GM21619 (cell line): ENCODE measurements around the gene CD8A.
"Not testable (repeated sequence)": the region's sequence is repeated elsewhere in the genome, so short reads cannot be mapped to it uniquely, and the experiment has no call there.

Source experiments
- ATAC-seq: cut with Tn5 transposase; IDR thresholded peaks from one replicate; pipeline ENCODE4 v1.9.1; 2021; ENCODE audit not compliant: unreplicated experiment

The CD8A gene

GRCh38 chr2:86779971-86780370 is 10.7 kb downstream of the CD8A start:
- ATAC-seq = no peak

DNA sequence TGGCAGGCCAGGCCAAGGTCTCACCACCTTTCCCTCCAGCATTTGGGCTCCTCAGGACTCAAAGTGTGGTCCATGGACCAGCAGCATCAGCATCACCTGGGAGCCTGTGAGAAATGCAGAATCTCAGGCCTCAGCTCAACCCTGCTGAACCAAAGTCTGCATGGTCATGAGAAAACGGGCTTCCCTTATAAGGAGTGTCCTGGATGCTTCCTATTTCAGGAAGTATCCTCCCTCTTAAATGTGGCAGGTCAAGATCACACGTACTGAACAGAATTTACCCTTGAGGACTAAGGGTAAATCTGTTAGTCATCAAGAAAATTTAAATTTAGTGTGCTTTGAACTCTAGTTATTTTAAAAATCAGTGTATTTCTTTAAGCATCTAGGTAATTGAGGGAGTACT is 11.8 kb downstream of the CD8A start:
- ATAC-seq = no peak

- ATAC-seq = no peak
Measured at GRCh38 chr2:86776532-86776931, 14.2 kb downstream of the CD8A start.

DNA sequence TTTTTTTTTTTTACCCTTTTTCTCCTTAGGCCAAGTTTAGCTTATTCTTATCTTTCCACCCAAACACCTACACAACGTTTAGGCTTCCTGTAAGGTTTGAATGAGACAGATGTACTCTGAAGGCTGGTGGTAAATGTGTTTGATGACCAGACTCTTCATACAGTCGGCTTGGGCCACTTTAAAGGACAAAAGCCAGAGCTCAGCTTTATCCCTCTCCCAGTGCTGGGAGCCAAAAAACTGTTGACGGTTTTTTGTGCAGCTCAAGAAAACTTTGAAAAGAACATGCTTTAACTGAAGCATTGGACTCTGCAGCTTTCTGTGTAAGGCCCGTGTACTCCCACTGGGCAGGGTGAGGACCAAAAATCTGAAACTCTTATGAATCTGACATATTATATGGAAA is 15.4 kb downstream of the CD8A start:
- ATAC-seq = no peak

GRCh38 chr2:86774862-86775261 is 15.9 kb downstream of the CD8A start:
- ATAC-seq = no peak

DNA sequence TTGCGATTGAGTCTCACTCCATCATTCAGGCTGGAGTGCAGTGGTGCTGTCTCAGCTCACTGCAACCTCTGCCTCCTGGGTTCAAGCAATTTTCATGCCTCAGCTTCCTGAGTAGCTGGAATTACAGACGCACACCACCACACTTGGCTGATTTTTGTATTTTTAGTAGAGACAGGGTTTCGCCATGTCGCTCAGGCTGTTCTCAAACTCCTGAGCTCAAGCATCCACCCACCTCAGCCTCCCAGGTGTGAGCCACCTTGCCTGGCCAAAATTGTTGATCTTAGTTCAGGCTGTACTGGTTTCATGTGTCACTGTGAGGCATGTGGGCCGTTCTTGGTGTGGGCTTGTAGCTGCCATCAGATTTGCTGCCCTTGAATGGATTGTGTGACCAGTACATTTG is 18.1 kb downstream of the CD8A start:
- ATAC-seq = no peak

GRCh38 chr2:86770816-86771301 is 19.9 kb downstream of the CD8A start:
- ATAC-seq = no peak

GRCh38 chr2:86769838-86770237 is 20.9 kb downstream of the CD8A start:
- ATAC-seq = no peak

DNA sequence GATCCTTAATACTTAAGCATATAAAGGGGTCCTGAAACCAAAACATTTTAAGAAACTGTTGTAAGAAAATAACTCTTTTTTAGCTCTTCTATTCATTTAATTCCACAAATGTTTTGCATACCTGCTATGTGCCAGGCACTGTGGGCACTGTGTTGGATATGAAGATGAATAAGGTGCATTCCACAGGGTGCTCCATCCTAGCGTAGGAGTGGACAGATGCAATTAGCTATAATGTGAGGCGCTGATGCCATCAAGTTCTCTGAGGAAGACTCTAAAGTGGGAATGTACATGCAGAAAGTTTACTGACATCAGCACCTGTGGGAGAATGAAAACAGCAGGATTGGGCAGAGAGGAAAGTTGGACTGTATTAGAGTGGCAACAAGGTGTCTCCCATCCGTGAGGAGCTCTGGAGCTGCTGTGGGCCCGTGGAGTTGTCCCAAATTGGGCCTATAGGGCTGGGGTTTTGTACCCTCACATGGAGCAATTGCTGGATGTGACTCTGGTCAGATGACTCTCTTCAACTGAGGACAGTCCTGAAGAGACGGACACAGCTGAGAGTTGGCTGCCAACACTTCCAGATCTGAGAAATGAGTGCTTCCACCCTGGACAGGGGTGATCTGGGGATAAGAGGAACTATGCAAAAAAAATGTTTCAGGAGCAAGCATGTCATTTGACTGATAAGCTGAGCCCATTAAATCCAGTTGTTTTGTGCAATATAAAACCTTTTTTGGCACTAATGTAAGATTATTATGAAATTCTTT is 22.3 kb downstream of the CD8A start:
- ATAC-seq = no peak

DNA sequence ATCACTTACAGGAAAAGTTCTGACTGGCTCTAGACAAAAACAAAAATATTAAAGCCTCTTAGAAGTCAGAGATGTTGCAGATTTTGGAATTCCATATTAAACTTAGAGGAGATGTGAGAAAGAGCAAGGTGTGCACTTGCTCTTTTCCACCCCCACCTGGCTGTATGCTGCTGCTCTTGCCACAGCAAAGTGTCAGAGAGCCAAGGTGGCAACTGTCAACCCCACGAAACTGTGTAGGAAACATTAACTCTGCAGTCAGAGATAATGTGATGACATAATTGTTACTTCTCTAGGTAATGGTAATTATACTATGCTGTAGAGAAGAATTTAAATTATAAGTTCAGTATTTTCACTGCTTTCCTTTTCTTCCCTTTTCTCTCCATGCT is 25.4 kb downstream of the CD8A start:
- no peak for ATAC-seq

DNA sequence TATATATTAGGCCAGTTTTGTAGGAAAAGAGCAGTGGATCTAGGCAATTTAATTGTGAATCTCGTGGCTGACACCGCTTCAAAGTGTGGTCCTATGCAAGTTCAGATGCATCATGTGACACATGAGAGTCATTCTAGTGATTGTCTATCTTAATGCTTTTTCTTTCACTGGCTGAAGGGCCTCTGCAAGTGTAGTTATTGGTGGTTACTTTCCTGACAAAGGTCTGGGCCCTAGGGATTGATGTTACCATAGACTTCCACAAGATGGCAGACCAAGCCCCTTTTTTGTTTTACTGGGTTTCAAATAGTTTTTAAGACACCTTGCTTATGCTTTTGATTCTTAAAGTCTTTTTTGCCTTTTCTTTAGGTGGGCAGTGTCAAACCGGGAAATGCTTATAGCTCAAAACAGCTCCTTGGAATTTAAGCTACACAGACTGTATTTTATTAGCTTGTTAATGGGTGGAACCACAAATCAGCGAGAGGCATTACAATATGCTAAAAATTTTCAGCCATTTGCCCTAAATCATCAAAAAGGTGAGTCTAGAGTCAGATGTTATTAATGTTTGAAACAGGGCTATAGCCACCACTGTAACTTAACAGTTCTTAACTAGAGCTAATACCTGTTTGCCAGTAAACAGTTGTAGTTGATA is 25.9 kb downstream of the CD8A start:
- ATAC-seq = no peak

- no peak for ATAC-seq
Measured at GRCh38 chr2:86760371-86760770, 30.3 kb downstream of the CD8A start.

GRCh38 chr2:86758405-86758804 is 32.3 kb downstream of the CD8A start:
- ATAC-seq = no peak

DNA sequence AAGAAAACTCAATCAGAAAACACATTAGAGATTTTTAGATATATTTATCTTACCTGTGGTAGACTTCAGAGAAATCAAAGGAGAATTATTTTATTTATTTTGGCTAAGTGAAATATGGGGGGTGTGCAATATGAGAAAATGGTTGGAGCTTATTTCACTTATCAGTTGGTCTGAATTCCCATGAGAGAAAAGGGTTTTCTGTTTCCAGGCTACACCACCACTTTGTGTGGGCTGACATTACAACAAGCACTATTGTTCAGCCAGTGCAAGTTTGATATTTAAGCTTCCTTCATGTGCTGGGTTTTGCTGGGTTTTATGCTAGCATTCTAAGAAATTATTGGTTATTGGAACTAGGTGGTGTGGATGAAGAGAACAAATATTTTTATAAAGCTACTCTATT is 37.1 kb downstream of the CD8A start:
- no peak for ATAC-seq

DNA sequence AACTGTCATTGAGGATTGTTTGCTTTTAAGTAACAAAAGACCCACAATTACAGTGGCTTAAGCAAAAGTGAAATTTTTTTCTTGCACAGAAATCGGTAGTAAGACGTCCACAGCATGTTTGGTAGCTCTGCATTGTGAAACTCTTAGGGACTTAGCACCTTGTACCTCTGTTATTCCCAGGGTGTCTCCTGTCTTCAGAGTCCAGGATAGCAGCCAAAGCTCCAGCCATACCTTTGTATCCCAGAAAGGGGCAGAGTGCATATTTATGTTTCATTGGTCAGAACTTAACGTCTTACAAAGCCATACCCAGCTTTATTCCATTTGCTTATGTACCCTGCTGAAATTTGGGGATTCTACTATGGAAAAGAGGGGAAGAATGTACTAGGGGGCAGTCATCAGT is 37.8 kb downstream of the CD8A start:
- no peak for ATAC-seq

- ATAC-seq = no peak
Measured at GRCh38 chr2:86751778-86752177, 38.9 kb downstream of the CD8A start.

- ATAC-seq = no peak
Measured at GRCh38 chr2:86750240-86750839, 40.4 kb downstream of the CD8A start.

DNA sequence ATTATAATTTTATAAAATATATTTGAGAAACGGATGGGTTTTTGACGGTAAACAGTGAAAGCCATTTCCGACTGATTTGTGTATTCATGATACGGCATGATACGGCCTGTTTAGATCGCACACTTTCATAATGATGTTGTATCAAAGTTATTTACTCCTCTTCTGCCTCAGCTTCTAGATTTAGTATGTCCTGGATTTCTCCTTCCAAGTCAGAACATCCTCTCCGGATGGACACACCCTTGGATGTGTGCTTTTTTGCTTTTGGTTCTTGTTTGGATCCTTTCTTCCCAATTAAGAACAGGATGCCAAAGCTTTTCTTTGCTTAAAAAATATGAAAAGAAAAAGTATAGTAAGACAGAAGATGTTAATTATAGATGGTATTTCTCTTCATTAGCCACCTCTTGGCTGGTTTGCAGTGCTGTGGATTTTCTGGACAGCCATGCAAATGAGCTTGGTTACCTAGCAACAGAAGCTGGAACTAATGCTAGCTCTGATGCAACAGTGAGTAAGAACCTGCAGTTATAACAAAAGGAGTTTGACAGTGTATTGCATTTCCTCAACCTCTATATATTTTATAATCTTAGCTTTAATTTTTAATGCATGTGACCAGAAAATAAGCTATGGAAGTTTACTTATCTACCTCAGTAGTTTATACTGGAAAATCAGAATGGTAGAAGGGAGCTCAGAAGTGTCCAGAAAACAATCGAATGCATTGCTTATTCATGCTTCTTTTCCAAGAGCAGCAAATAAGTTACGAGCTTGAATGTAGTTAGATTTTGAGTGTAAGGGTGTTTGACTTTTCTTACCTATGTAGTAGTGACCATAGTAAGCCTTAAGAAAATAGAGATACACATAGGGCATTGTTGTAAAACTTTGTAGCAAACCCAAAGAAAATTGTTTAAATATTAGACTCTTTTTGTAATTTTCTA is 42.7 kb downstream of the CD8A start:
- ATAC-seq = peak; percentile 80

DNA sequence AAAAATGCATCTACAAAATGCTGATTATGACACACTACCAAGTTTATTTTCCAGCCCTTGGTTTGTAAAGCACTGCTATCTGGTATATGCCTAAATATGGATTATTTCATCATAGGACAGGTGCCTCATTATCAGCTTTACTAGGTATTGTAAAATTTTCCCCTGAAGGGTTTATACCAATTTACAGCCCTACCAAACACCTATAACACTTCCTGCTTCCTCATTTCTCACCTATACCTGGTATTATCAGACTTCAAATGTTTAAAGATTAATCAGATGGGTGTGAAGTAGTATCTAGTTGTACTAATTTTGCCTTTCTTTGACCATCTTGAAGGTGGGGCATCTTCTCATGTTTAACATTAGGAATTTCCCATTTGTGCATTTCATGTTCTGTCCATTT is 43.8 kb downstream of the CD8A start:
- no peak for ATAC-seq

DNA sequence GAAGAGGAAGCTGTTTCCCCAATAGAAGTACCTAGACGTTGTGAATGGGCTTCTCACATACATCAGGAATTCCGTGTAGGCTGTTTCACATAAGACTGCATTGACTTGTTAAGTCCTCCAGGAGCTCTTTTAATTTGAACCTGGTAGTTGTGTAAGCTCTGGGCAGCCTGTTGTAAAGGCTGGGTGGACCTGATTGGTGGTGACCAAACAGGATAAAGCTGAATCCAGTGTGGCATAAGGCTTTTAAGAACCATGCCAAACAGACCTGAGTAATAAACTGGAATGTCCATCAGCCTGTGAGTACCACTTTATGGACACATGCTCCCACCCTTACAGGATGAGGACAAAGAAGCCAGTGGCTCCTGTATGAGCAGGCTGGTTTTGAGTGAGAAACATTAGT is 46.6 kb downstream of the CD8A start:
- no peak for ATAC-seq

DNA sequence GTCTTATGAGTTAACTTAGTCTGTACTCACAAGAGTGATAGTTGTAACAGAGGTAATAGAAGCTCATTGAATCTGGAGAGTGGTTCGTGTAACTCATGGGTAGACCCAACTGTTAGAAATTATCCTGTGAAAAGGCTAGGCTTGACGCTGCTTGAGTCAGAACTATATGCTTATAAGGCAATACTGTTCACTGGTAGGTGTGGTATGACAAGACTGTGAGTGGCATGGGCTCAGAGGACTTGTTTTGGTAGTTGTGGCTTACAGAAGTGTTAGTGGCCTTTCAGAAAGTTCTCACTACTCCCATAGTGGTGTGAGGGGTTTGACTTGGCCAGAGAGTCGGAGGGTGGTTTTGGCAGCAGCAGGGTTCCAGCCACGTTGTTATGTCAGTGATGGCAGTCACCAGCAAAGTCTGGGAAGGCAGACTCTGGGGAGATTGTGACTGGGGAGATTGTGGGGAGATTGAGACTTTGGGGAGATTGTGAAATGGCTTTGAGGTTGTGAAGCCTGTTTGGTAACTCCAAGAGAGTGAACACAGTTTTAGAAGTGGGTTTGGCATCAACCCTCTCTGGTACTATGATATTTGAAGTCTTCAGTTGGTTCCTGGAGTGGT is 48.7 kb downstream of the CD8A start:
- not testable (repeated sequence) for ATAC-seq
